RKO (cell line): Measurements from ENCODE around the gene HDGFL2.

ENCODE experiments used
- DNase-seq: peaks from one replicate; pipeline ENCODE4 v3.0.0-alpha.2; 2016; ENCODE audit warnings: low spot score

Gene HDGFL2

GRCh38 chr19:4471403-4472173 lies 509 bp upstream of the HDGFL2 start:
- peak; percentile 100 for DNase-seq

- no peak for DNase-seq
These were observed 1.1 kb downstream of the HDGFL2 start for GRCh38 chr19:4473011-4473762.

- DNase-seq, result no peak
These were observed 1.8 kb downstream of the HDGFL2 start for GRCh38 chr19:4473763-4474513.

- no peak for DNase-seq
These were observed 2.5 kb downstream of the HDGFL2 start for GRCh38 chr19:4474514-4475022.

- DNase-seq, result no peak
These were observed 5.1 kb downstream of the HDGFL2 start for GRCh38 chr19:4477034-4477801.

- DNase-seq, result no peak
These were observed 10.7 kb downstream of the HDGFL2 start for GRCh38 chr19:4482721-4483364.

GRCh38 chr19:4483385-4483784 lies 11.3 kb downstream of the HDGFL2 start:
- DNase-seq, result no peak

- no peak for DNase-seq
These were observed 15.5 kb downstream of the HDGFL2 start for GRCh38 chr19:4487572-4487971.

GRCh38 chr19:4488496-4488895 lies 16.4 kb downstream of the HDGFL2 start:
- no peak for DNase-seq

GRCh38 chr19:4491446-4491845 lies 19.3 kb downstream of the HDGFL2 start:
- DNase-seq, result no peak

- no peak for DNase-seq
These were observed 20.4 kb downstream of the HDGFL2 start for GRCh38 chr19:4492337-4493103.

GRCh38 chr19:4493104-4493928 lies 21.2 kb downstream of the HDGFL2 start:
- no peak for DNase-seq

GRCh38 chr19:4493929-4494690 lies 22.0 kb downstream of the HDGFL2 start:
- DNase-seq, result no peak

GRCh38 chr19:4494691-4495064 lies 22.6 kb downstream of the HDGFL2 start:
- no peak for DNase-seq

GRCh38 chr19:4495471-4495870 lies 23.4 kb downstream of the HDGFL2 start:
- no peak for DNase-seq

- DNase-seq, result no peak
These were observed 24.2 kb downstream of the HDGFL2 start for GRCh38 chr19:4496304-4496703.

- DNase-seq, result no peak
These were observed 25.8 kb downstream of the HDGFL2 start for GRCh38 chr19:4497770-4498389.

GRCh38 chr19:4498694-4499093 lies 26.6 kb downstream of the HDGFL2 start:
- DNase-seq, result no peak
